ENCODE results near the gene CUBN. TPM values are rescaled to one million over a fixed set of nuclear protein-coding genes. Genes with fewer than 3 reads are reported as not detected.
A peak's percentile ranks its signal among the peaks of the same experiment; 100 is the strongest.

CUBN gene
- total and polyA plus RNA-seq, 8 donors = 1.5 to 6.8 (median 3.8) TPM

GRCh38 chr10:17175551-17175950, 45.9 kb upstream of the CUBN start:
- Histone ChIP-seq H3K36me3 (no peaks in the 10 kb centered on the region), H3K4me1 (peaks cover 0 to 22% of the 10 kb centered on the region in 2 donors), H3K27ac (no peak overlapping the region), H3K4me3 (no peak overlapping the region), H3K9me3 (no peaks in the 10 kb centered on the region), H3K27me3 (no peaks in the 10 kb centered on the region)
- ATAC-seq = peak; percentile 26
- DNase-seq = no peak
- no peak for TF ChIP-seq CTCF (IDR thresholded peaks at IDR 0.05)
- intact Hi-C loops (cut with DNase I) = no loop called here

DNA sequence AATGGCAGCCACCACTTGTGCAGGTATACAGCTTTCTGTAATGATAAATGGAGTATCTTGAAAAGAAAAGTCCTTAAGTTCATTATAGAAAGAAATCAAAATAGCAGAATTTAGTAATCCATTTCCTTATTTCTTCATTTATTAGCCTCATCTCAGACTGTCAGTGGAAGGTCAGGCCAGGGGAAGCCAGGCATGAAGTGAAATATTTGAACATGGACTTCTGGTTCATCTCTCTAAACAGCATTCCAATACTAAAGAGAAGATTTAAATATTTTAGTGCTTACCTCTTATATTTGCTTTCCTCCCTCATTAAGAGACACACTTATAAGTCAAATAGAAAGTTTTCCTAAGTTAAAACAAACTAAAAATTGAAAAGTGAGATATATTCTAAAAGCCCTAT, 45.0 kb upstream of the CUBN start:
- Histone ChIP-seq H3K4me3 (no peak overlapping the region), H3K4me1 (peaks cover 0 to 17% of the 10 kb centered on the region in 2 donors), H3K36me3 (no peaks in the 10 kb centered on the region), H3K27ac (no peak overlapping the region), H3K9me3 (no peaks in the 10 kb centered on the region), H3K27me3 (no peaks in the 10 kb centered on the region)
- ATAC-seq = no peak
- intact Hi-C loops (cut with DNase I) = no loop called here
- DNase-seq = no peak
- TF ChIP-seq CTCF (IDR thresholded peaks at IDR 0.05) = no peak

GRCh38 chr10:17171141-17171641, 41.6 kb upstream of the CUBN start:
- Histone ChIP-seq H3K27ac (no peak overlapping the region), H3K36me3 (no peaks in the 10 kb centered on the region), H3K4me3 (no peak overlapping the region), H3K27me3 (no peaks in the 10 kb centered on the region), H3K4me1 (peaks cover 0 to 17% of the 10 kb centered on the region in 2 donors), H3K9me3 (no peaks in the 10 kb centered on the region)
- peak in 2 of 4 donors; percentile 53 to 60 for DNase-seq
- ATAC-seq = no peak
- no peak for TF ChIP-seq CTCF (IDR thresholded peaks at IDR 0.05)
- intact Hi-C loops (cut with DNase I) = no loop called here

GRCh38 chr10:17169803-17170202, 40.2 kb upstream of the CUBN start:
- TF ChIP-seq CTCF (IDR thresholded peaks at IDR 0.05) = no peak
- H3K4me3 ChIP-seq = no peak overlapping the region
- no peaks in the 10 kb centered on the region for H3K36me3 ChIP-seq
- ATAC-seq (no peak), DNase-seq (peak in 1 of 4 donors; percentile 41)
- intact Hi-C loops (cut with DNase I) = no loop called here
- no peaks in the 10 kb centered on the region for H3K27me3 ChIP-seq
- H3K4me1 ChIP-seq = peaks cover 0 to 4% of the 10 kb centered on the region in 2 donors
- no peak overlapping the region for H3K27ac ChIP-seq
- H3K9me3 ChIP-seq = no peaks in the 10 kb centered on the region

DNA sequence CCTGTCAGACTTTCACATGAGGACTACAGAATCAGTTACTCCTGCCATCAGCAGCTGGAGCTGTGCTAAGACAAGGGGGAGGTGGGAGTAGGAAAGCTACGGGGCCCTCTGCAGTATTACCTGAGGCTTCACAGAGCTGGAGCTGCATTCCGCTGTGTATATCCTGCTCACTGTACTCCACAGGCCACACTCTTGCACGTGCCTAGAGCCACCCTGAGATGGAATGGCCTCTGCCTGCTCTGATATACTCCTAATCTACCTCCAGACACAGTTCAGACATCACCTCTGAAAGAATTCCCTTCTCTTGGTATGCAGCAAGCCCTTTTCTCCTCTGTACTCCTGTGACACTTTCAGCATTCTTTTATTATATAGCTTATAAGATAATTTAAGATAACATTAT, 37.1 kb upstream of the CUBN start:
- no peak overlapping the region for H3K4me3 ChIP-seq
- DNase-seq = no peak
- no peak for TF ChIP-seq CTCF (IDR thresholded peaks at IDR 0.05)
- no peaks in the 10 kb centered on the region for H3K4me1 ChIP-seq
- no peaks in the 10 kb centered on the region for H3K27me3 ChIP-seq
- H3K9me3 ChIP-seq = no peaks in the 10 kb centered on the region
- no peak overlapping the region for H3K27ac ChIP-seq
- no peaks in the 10 kb centered on the region for H3K36me3 ChIP-seq
- ATAC-seq = no peak
- intact Hi-C loops (cut with DNase I) = no loop called here
